A549 treated with DMSO at 1 μM for 4 hours (cell line): ENCODE results near the gene CNPY2. TPM values are rescaled to one million over a fixed set of nuclear protein-coding genes. Genes with fewer than 3 reads are reported as not detected.

ENCODE experiments used
- total RNA-seq: library from RNA; stranded (reverse); fragments of 200-300 nt; extraction: Qiagen RNA extraction; gene quantifications from 5 replicates; pipeline ENCODE4 v1.2.3, GENCODE V29; 2022; ENCODE audit warnings: low read depth

The CNPY2 gene
- total RNA-seq = 115 to 154 TPM (median 150 TPM) in 5 replicates

DNA sequence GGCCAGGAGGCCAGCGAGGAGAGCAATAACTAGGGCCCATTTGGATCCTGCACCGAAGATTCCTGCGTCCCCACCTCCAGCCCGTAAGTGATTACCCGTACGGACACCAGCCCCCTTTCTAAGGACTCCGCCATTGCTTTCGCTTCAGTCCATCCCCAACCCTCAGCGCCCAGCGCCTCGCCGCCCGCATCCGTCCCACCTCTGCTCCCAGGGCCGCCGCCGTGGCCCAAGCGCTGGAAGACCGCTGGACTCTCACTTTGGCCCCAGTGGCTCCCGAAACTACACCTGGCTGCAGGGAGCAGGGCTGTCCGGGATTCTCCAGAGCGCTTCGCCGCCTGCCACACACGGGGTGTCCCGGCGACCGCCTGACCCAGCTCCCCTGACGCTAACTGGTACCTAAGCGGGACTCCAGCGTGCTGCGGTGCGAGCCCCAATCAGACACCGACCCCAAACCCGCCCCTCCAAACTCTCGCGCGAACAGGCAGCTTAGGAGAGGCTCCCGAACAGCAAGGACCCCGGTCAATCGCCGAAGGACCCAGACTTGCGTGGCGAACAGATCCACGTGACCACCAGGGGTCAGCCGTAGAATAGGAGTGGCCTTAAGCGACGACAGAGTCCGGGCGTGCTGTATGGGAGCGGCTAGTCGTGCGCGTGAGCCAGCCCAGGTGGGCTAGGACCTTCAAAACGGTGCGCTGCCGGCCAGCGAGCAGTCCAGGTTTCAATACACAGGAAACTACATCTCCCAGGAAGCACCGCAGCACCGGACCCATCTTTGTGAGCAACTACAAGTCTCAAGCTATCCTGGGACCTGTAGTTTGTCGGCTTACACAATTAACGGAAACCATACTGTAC, at the start of gene CNPY2:
TSS of gene CNPY2 (minus strand) at position 367 of the 852 bp plus-strand sequence. CDS start 771 bp downstream, outside the sequence.

DNA sequence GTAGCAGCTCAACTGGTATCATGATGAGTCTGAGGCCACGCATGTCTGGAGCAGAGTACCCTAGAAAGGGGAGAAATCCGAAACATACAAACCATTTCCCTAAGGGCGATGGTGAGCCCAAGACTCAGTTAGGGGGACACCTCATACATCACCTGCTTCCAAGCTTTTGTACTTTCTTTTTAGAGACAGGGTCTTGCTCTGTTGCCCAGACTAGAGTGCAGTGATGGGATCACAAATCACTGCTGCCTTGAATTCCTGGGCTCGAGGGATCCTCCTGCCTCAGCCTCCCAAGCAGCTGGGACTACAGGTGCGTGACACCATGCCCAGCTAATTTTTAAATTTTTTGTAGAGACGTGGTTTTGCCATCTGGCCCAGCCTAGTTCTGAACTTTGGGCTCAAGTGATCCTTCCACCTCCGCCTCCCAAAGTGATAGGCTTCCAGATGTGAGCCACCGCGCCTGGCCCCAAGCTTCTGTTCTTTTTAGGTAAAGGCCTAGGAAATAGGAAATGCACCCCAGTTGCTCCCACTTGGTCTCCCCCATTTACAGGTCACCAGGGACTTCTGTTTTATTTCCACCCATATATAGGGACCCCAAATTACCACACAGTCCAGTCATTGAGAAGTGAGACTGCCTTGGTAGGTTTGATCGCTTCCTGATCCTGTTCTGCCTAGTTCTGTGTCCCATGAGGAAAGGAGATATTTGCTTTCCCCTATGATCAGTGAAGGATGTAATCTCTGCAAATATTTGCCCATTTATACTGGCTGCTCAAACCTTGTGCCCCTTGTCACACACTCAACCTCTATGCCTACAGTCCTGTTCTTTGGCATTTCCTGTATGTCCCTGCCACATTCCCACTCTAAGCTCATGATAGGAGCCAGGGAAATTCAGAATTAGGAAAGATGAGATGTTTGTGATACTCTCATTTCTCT, 46.6 kb upstream of the CNPY2 start, which contains the start of gene APOF:
TSS of gene APOF (minus strand) at position 728 of the 930 bp plus-strand sequence. CDS start at position 616, 112 bp downstream.

DNA sequence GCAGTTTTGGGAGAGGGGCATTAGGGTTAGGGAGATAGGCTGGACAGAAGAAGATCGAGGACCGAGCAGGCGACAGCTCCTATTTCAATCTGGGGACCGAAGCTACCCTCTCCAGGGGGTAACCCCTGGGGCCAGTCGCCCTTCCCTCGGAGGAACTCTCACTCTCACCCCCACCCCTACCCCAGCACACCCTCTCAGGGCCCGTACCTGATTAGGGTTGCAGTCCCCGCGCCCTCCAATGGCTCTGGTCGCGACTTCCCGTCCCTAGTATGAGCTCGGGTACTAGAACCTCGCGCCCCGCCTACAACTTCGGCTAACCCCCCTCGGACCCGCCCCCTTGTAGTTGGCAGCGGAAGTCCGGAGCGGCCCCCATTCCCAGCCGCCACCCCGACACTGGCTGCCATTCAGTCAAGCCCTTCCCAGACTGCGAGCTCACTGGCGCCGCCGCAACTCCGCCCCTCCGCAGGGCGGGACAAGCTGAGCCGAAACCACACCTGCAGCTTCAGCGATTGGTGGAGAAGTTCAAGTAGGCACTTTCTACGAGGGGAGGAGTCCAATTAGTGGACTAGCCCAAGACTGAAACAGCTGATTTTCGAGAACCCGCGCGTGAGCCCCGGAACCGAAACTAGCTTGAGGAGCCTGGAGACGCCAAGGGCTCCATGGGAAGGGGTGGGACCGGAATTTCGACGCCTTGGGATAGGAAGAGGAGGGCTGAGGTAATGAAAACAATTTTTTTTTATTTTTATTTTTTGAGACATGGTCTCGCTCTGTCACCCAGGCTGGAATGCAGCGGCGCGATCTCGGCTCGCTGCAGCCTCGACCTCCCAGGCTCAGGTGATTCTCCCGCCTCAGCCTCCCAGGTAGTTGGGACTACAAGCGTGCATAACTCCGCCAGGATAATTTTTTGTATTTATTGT, 44.3 kb upstream of the CNPY2 start, which contains the start of gene STAT2:
TSS of gene STAT2 (minus strand) at position 257 of the 917 bp plus-strand sequence. CDS start 3,536 bp downstream, outside the sequence.

DNA sequence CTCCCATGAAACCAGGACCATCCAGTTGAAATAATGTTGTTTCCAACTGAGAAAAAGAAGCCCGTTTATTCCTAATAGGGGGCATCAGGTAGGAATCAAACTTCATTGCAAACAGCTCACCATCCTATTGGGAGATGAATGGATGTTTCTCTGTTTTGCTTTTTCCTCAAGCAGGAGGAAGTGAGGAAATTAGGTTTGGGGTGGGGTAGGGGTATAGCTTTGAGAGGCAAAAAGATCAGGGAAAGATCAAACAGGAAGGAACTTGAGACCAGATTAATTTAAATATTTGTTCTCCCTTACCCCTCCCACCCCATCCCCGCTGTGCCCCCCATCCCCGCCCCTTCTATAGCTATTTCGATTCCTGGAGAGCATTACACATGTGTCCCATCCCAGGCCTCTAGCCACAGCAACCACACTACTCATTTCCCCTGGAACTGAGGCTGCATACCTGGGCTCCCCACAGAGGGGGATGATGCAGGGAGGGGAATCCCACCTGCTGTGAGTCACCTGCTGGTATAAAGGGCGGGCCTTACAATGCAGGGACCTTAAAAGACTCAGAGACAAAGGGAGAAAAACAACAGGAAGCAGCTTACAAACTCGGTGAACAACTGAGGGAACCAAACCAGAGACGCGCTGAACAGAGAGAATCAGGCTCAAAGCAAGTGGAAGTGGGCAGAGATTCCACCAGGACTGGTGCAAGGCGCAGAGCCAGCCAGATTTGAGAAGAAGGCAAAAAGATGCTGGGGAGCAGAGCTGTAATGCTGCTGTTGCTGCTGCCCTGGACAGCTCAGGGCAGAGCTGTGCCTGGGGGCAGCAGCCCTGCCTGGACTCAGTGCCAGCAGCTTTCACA, 22.7 kb upstream of the CNPY2 start, which contains the start of gene IL23A:
TSS of gene IL23A (plus strand) at position 577 of the 850 bp plus-strand sequence. CDS start at position 738, 161 bp downstream.

DNA sequence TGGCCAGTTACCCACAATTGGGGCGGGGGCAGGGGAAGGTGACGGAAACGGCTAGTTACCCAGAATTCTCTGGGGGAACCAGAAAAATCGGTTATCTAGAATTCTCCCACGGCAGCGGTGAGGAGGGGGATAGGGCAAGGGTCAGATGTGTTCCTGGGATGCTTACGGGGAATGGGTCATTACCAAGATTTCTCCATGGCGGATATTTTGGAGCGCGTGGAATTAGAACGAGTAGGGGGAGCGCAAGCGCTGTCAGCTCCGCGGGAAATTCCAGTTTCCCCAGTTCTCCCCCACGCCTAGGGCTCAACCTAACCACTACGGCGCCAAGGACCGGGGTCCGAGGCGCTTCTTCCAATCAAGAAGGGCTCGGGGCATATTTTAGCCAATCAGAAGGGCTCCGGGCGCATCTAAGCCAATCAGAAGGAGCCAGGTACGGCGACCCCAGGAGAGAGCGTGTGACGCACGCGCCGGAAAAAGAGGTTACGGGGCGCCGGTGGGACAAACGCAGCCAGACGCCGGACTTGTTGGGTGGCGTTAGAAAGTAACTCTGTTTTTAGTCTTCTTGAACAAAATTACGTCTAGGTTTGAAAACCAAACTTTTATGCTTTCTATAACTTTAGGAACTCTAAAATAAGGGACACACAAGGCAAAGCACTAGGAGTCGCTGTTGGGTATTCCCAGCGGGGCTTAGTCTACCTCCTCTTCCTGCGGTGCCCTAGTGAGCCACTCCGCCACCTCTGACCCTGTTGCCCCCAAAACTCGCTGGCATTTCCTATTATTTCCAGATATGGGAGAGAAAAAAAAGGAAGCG, 18.1 kb upstream of the CNPY2 start, which contains the start of gene PAN2:
TSS of gene PAN2 (minus strand) at position 322 of the 811 bp plus-strand sequence. CDS start 906 bp downstream, outside the sequence.

DNA sequence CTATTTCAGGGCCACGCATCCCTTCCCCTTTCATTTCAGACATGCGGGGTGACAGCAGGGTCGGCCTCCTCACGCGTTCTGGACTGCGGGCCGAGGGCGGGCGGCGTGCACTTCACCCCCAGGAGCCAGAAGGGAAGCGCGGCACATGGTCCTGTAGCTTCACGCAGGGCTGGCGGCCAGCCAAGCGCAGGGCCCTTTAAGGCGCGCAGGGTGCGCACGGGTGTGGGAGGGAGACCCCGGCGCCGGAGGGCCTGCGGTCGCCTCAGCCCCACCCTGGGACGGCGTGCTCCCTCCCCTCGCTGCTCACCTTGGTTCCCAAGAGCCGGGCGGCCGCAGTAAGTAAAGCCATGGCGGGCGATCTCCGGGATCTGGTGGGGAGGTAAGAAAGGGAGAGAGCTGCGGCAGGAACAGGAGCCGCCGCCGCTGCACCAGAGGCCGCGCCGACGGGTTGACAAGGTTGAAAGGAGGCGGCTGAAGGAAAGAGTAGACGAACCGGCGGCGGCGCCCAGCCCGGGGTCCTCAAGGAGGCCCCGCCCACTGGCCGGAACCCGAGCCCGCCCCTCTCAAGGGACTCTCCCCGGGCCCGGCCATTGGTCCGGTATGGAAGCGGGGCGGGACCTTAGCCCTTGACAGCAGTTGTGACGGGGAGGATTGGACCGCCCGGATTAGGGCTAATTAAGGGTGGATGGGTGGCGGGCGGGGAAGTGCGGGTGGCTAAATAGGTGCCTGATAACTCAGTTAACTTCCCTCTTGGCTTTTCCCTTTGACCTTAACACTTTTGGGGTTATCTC, 15.7 kb downstream of the CNPY2 start, which contains the start of gene CS:
TSS of gene CS (minus strand) at position 478 of the 791 bp plus-strand sequence. CDS start at position 349, 129 bp downstream.

DNA sequence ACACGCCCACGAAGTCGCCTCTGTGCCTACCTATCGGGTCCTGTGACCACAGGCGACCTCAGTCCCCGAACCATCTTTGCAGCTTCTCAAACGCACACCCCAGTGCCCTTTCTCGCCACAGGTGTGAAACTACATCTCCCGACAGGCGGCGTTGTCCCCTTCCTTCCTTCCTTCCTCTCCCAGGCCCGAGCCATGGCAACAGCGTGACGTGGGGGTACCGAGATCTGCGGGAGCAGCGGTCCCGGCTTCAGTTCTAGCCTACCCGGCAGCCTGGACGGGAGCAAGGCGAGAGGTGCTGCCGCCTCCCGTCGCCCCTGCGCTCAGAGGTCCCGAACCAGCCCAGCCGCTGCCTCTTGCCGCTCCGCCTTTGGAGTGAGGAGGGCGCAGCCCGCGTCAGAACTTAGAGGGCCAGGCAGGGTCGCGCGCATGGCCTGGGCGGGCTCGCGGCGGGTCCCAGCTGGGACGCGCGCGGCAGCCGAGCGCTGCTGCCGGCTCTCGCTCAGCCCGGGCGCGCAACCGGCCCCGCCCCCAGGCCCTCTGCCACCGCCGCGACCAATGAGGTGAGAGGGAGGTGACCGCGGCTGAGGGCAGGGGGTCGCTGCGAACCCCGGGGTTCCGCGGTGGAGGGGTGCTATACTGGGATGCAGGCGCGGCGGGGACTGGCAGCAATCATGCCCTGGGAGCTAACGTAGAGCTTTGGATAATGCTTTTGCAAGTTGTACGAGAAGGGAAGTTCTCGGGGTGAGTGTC, 48.9 kb downstream of the CNPY2 start, which contains the start of gene COQ10A:
TSS of gene COQ10A (plus strand) at position 250 of the 750 bp plus-strand sequence. CDS start at position 427, 177 bp downstream.

Other genes with a start within 250 kb of the CNPY2 start
- 1.2 to 1.8 TPM (median 1.3 TPM) in 5 replicates for gene ERBB3, start 235.8 kb downstream of the CNPY2 start, total RNA-seq
- 305 to 343 TPM (median 320 TPM) in 5 replicates for gene PA2G4, start 211.4 kb downstream of the CNPY2 start, total RNA-seq
- gene RPL41, start 199.4 kb downstream of the CNPY2 start, total RNA-seq = 5,029 to 5,699 TPM (median 5,618 TPM) in 5 replicates
- 2.4 to 3.5 TPM (median 2.9 TPM) in 5 replicates for gene ZC3H10, start 197.7 kb downstream of the CNPY2 start, total RNA-seq
- 66.7 to 76.5 TPM (median 73.7 TPM) in 5 replicates for gene ESYT1, start 187.7 kb downstream of the CNPY2 start, total RNA-seq
- gene MYL6B, start 163.4 kb downstream of the CNPY2 start, total RNA-seq = 75.2 to 83.1 TPM (median 78.1 TPM) in 5 replicates
- 1,968 to 3,082 TPM (median 2,070 TPM) in 5 replicates for gene MYL6, start 157.6 kb downstream of the CNPY2 start, total RNA-seq
- 31.4 to 42.9 TPM (median 38.9 TPM) in 5 replicates for gene SMARCC2, start 126.5 kb downstream of the CNPY2 start, total RNA-seq
- 22.1 to 26.5 TPM (median 25.7 TPM) in 5 replicates for gene RNF41, start 94.1 kb downstream of the CNPY2 start, total RNA-seq
- 61.7 to 64.4 TPM (median 62.6 TPM) in 5 replicates for gene NABP2, start 91.6 kb downstream of the CNPY2 start, total RNA-seq
- gene SLC39A5, start 85.9 kb downstream of the CNPY2 start, total RNA-seq = 0.14 TPM in 1 of 5 replicates, not detected in the others
- 41.6 to 52.3 TPM (median 47.6 TPM) in 5 replicates for gene ANKRD52, start 57.6 kb downstream of the CNPY2 start, total RNA-seq
- gene COQ10A, start 49.0 kb downstream of the CNPY2 start, total RNA-seq = 18.9 to 20.5 TPM (median 19.7 TPM) in 5 replicates
- gene CS, start 15.7 kb downstream of the CNPY2 start, total RNA-seq = 157 to 191 TPM (median 164 TPM) in 5 replicates
- 13.4 to 17.8 TPM (median 16.8 TPM) in 5 replicates for gene PAN2, start 18.0 kb upstream of the CNPY2 start, total RNA-seq
- 0.32 to 0.84 TPM (median 0.50 TPM) in 5 replicates for gene IL23A, start 22.9 kb upstream of the CNPY2 start, total RNA-seq
- 10.0 to 15.3 TPM (median 14.0 TPM) in 5 replicates for gene STAT2, start 44.1 kb upstream of the CNPY2 start, total RNA-seq
- gene APOF, start 46.9 kb upstream of the CNPY2 start, total RNA-seq = not detected in 5 replicates
- gene TIMELESS, start 133.4 kb upstream of the CNPY2 start, total RNA-seq = 35.0 to 42.2 TPM (median 41.8 TPM) in 5 replicates
- gene MIP, start 138.7 kb upstream of the CNPY2 start, total RNA-seq = 0.15 to 0.30 TPM in 2 of 5 replicates, not detected in the others
- 1.9 to 2.0 TPM (median 2.0 TPM) in 5 replicates for gene SPRYD4, start 152.6 kb upstream of the CNPY2 start, total RNA-seq
- gene GLS2, start 172.2 kb upstream of the CNPY2 start, total RNA-seq = 0.07 to 0.26 TPM (median 0.22 TPM) in 4 of 5 replicates, not detected in the other
- gene RBMS2, start 205.8 kb upstream of the CNPY2 start, total RNA-seq = 13.4 to 28.7 TPM (median 17.0 TPM) in 5 replicates